GM10266 (cell line): ENCODE measurements around the gene NEBL.

Source experiments
- DNase-seq: peaks from one replicate; pipeline ENCODE4 v3.0.0; 2012; ENCODE audit errors: extremely low spot score
- TF ChIP-seq, protein P1 (sequence below): IDR thresholded peaks from 2 replicates; pipeline ENCODE4 v1.5.1; 2012; ENCODE audit warnings: mild to moderate bottlenecking, low read depth; ENCODE audit not compliant: control insufficient read depth, insufficient read depth; ENCODE audit errors: missing control alignments

Gene NEBL

DNA sequence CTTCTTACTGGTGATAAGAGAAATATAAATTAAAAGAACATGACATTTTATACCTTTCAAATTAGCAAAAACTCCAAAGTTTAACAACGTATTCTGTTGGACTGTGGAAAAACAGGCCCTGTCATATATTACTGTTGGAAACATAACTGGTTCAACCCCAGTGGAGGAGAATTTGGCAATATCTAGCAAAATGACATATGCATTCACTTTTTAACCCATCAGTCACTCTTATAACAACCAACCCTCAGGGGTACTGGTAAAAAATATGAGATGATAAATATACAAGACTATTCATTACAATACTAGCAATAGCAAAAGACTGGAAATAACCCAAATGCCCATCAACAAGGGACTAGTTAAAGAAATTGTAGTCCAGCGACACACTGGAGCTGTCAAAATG, 22.9 kb upstream of the NEBL start:
- TF ChIP-seq, protein P1, sequence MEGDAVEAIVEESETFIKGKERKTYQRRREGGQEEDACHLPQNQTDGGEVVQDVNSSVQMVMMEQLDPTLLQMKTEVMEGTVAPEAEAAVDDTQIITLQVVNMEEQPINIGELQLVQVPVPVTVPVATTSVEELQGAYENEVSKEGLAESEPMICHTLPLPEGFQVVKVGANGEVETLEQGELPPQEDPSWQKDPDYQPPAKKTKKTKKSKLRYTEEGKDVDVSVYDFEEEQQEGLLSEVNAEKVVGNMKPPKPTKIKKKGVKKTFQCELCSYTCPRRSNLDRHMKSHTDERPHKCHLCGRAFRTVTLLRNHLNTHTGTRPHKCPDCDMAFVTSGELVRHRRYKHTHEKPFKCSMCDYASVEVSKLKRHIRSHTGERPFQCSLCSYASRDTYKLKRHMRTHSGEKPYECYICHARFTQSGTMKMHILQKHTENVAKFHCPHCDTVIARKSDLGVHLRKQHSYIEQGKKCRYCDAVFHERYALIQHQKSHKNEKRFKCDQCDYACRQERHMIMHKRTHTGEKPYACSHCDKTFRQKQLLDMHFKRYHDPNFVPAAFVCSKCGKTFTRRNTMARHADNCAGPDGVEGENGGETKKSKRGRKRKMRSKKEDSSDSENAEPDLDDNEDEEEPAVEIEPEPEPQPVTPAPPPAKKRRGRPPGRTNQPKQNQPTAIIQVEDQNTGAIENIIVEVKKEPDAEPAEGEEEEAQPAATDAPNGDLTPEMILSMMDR, result no peak
- DNase-seq, result no peak

DNA sequence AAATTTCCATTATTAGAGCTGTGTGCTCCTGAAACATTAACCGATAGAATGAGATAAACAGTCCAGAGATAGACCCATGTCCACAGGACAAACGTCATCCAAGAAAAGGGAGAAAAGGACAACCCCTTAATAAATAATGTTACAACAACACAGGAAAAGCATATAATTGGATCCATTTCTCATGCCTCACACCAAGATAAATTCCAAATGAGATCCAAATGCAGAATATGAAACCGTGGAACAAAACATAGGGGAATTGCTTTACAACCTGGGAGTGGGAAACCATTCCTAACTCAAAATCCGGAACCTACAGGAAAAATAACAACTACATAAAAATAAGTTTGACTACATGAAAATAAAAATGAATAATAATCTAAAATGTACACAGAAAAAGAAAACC, 22.4 kb upstream of the NEBL start:
- TF ChIP-seq, protein P1, result no peak
- DNase-seq, result no peak

DNA sequence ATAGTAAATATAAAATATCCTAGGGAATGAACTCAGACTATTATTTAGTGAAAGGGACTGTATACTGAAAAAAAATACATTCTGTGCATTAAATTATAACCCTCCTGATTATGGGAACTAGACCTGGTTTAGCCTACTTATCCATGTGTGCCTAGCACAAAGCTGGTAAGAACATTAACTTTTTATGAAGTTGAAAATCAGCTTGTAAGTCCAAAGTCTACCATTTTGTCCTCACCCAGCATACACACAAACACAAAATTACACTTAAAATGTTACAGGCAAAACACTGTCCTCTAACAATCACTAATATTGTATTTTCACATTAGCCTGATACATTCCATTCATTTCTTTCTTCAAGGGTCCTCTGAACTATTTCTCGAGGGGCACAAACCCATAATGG, 19.9 kb upstream of the NEBL start:
- no peak for DNase-seq
- TF ChIP-seq, protein P1, result no peak

DNA sequence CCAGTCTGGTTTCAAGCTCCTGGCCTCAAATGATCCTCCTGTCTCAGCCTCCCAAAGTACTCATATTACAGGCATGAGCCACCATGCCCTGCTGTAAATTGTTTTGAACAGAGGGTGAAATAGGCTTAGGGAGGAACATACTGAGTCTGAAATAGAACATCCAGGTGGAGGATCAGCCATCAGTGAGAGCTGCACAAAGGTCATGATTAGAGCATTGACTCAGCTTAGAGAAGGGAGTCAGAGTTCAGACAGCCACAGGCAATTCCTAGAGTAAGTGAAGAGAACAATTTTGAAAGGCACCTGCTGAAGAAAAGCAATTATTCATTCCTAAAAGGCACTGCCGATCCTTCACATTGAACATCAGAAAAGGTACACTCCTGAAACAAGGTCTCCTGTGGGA, 15.9 kb upstream of the NEBL start:
- no peak for DNase-seq
- TF ChIP-seq, protein P1, result no peak

DNA sequence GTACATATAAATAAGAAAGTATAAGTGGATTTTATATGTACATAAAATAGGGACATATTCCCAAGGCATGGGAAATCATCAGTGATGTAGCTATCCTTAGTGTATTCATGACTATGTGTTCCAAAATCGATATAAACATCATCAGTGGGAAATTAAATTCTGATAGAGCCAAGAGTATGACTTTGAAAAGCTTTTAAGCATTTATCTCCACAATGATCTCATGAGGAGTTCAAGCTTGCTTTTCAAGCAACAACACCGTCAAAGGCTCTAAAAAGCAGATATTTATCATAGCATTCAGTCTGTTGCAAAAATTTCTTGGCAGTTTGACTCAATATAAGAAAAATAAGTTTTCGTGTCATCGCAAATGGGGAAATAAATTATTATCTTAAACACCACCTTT, 14.5 kb upstream of the NEBL start:
- TF ChIP-seq, protein P1, result no peak
- no peak for DNase-seq

GRCh38 chr10:20909801-20910200, 12.7 kb upstream of the NEBL start:
- TF ChIP-seq, protein P1, result no peak
- no peak for DNase-seq

DNA sequence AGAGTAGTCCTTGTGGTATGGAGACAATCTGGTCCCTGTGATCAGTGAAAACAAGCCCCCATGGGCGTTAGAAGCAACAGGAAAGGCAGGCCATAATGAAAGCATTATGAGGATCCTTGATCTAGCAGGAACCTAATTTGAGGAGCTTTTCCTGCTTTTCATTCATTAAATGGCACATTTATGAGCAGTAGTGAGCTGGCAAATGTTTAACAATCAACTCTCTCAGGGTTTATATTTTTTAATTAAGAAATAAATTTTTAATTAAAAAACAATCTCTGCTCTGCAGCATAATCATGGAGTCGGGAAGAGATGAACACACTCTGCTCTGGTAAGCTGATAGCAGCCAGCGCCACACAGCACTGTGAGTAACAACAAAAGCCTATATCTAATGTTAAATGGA, 11.3 kb upstream of the NEBL start:
- TF ChIP-seq, protein P1, result no peak
- no peak for DNase-seq
